Stimulated activated CD4-positive, alpha-beta T cell treated with anti-CD3 and anti-CD28 coated beads, Interleukin-15, amount 100 ng/mL, for 48 hours (primary cell): ENCODE data around the gene GEMIN7.
A peak's percentile ranks its signal among the peaks of the same experiment; 100 is the strongest.

Source experiments
- DNase-seq, 2 donors: peaks; one replicate each; pipeline ENCODE4 v3.0.0-alpha.2; 2020; ENCODE audit warnings: low read depth in 2 of 2

The GEMIN7 gene

GRCh38 chr19:45061965-45062364 is 17.1 kb upstream of the GEMIN7 start:
- no peak for DNase-seq

GRCh38 chr19:45063851-45064801 is 14.9 kb upstream of the GEMIN7 start:
- DNase-seq, result no peak

DNA sequence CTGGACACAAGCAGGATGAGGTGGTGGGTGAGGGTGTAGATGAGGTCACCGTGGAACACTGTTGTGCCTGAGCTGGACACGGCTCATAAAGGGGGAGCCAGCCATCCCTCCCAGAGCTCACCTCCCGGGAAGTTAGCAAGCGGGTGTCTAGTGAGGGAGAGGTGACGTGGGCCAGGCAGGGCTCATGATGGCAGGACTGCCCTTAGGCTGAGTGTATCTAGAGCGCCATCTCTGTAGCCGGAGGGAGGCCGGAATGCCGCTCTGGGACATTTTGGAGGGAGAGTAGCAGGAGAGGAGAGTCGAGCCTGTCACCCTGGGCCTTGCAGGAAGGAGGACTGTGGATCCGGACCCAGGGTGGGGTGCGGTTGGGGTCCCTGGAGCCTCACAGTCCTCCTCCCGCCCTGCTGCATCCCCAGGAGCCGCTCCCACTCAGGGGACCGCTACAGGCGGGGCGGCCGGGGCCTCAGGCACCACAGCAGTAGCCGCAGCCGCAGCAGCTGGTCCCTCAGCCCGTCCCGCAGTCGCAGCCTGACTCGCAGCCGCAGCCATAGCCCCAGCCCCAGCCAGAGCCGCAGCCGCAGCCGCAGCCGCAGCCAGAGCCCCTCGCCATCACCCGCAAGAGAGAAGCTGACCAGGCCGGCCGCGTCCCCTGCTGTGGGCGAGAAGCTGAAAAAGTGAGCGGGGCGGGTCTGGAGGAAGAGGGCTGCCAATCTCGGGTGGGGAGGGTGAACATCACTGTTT is 12.0 kb upstream of the GEMIN7 start:
- no peak for DNase-seq

- no peak for DNase-seq
These were observed 11.0 kb upstream of the GEMIN7 start for GRCh38 chr19:45068041-45068440.

GRCh38 chr19:45069056-45069455 is 10.0 kb upstream of the GEMIN7 start:
- DNase-seq, result no peak

GRCh38 chr19:45070214-45070613 is 8.8 kb upstream of the GEMIN7 start:
- no peak for DNase-seq

GRCh38 chr19:45070861-45071544 is 8.1 kb upstream of the GEMIN7 start:
- DNase-seq, result no peak

GRCh38 chr19:45071545-45071938 is 7.5 kb upstream of the GEMIN7 start:
- no peak for DNase-seq

GRCh38 chr19:45071969-45072790 is 6.9 kb upstream of the GEMIN7 start:
- DNase-seq, result no peak

- DNase-seq, result no peak
These were observed 4.2 kb upstream of the GEMIN7 start for GRCh38 chr19:45074744-45075300.

DNA sequence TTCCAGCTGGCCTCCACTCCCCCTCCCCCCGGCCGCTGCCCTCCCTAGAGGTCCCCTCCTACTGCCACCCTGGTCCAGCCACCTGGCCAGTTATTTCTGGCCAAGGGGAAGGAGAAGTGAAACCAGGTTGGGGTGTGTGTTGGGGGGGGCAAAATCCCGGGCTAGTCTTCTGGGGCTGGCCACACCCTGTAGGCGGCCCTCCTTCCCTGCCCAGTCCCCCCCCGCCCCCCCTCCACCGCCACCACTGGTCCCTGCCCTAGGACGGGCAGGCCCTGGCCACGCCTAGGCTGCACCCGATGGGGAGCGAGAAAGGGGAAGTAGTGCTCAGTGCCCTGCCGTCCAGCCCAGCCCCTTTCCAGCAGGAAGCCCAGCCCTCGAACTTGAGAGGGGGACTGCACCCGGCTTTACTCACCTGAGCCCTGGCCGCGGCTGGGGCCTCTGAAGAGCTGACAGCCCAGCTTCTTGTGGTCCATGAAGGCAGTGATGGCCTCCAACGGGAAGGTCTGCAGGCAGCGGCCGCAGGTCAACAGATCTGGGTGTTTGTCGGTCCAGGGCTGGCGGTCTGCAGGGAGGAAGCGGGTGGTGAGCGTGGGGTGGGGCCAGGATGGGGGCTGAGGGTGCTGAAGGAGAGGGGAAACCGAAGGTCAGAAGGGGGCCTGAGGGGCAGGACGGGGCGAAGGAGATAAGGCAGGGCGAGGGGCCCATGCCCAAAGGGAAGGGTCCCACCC is 3.6 kb upstream of the GEMIN7 start:
- DNase-seq, result no peak

DNA sequence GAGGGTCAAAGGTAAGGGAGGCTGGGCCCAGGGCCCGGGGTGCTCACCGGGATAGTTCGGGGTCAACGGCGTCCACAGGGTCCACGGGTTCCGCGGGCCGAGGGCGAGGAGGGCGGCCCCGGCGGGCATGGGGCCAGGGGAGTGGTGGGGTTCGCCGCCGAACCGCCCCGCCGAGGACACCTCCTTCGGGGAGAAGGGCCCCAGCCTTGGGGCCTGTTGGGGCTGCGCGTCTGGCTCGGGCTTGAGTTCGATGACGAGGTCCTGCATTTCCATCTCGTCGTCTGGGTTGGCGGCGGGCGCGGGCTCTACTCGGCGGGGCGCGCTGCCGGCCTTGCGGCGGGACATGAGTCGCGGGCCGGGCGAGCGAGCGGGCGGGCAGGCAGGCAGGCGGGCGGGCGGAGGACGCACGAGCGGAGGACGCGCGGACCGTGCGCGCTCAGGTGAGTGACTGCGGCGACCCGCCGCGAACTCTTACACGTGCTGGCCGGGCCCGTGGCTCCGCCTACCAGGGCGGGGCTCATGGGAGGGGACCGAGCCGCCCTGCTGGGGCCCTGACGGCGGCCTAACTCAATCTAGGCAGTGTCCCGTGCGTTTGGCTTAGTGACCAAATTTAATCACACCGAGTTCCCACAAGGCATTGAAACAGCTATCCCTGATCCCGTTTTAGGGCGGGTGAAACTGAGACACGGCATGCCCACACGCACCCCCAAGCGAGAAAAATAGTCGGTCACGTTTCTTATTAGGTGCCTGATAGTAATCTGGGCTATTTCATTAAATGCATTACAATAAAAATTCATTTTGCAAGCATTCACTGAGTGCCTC is 2.8 kb upstream of the GEMIN7 start, which contains the start of gene ZNF296:
ZNF296 (minus strand) TSS at position 450 of the 822 bp plus-strand sequence; CDS start at position 345, 105 bp downstream.
- DNase-seq, result peak; percentile 63 to 80

DNA sequence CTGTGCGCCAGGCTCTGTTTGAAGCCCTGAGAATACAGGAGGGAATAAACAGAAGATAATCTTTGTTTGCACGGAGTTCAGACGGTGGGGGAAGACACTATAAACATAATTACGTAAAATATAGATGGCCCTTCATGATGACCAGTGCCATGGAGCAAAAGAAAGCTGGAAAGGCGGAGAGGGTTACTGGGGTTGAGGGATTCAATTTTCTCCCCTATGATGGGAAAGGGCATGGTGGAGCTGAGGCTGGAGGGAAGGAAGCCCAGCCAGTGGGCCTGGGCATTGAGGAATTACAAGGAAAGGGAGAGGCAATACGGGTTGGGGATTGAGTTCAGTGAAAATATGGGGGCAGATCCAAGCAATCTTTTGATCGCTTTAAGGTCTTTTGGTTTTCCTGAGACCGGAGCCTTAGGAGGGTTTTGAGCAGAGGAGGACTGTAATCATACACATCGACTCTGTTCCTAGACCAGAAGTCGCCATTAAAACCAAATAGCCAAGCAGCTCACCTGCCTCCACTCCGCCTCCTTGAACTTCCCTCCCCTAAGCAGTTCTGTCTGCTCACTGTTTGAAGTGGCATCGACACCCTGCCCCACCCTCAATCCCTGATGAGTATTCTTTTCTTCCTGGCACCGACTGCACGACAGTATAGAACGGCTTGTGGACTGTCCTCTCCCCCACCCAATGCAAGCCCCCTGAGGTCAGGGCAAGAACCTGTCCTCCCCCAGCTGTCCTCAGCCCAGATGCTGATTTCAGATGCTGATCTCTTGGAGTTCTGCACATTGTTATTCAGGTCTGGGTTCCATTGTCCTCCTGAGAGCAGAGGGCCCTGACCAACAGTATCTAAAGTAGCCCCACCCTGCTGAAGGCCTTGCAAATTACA is 2.0 kb upstream of the GEMIN7 start:
- DNase-seq, result no peak

DNA sequence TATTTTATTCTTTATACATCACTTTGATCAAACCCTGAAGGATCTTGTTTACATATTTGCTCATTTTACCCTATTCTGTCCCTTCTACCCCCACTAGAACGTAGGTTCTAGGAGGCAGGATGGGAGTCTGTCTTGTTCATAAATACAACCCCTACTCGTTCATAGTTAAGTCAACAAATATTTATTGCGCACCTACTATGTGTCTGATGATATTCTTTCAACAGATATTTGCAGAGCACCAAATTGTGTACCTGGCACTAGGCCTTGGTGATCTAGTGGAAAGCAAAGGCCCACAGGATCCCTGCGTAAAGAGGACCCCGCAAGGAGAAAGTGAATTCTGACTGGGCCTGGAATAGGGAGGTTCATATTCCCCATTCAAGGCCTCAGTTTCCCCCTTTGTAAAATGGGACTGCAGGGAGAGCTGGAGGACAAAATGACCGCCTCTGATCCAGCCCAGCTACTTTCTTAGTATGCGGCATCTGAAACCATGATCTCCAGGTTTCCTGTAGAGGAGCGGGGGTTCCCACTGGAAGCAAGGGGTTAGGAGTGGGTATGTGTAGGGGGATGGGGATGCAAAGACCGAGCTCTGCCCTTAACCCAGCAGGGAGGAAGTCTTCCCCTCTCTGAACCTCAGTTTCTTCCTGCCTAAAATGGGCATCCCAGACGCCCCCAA is 534 bp upstream of the GEMIN7 start:
- no peak for DNase-seq

- no peak for DNase-seq
These were observed 881 bp downstream of the GEMIN7 start for GRCh38 chr19:45079911-45080370.

DNA sequence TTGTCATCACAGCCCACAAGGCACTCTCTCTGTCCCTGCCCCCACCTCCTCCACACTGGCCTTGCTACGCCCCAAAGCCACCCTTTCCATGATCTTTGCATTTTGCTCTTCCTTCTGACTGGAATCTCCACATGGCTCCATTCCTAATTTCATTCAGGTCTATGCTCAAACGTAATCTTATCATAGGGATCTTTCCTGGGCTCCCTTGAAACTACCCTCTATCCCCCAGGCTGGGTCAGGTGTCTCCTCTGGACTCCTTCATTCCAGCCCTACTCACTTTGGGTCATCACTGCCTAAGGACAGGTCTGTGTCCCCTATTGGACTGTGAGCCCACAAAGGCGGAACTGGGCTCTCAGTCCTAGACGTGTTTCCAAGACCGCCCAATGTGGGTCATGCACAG is 3.1 kb downstream of the GEMIN7 start:
- no peak for DNase-seq

GRCh38 chr19:45086480-45086879 is 7.4 kb downstream of the GEMIN7 start:
- DNase-seq, result no peak

DNA sequence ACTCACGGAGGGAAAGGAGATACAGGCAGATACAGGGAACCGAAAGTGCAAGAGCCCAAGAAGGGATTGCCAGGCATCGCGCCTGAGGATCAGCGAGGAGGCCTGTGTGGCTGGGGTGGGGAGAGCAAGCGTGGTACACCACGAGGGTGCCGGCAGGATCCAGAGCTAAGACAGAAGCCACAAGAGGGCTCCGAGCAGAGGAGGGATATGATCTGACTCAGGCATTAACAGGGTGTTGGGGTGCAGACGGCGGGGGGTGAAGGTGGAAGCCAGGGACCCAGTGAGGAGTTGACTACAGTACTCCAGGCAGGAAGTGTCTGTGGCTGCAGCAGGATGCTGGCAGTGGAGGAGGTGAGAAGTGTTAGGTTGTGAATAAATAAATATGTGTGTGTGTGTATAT is 8.5 kb downstream of the GEMIN7 start:
- no peak for DNase-seq
